ENCODE data around the gene ZNF519.
"Not testable (repeated sequence)": the region's sequence is repeated elsewhere in the genome, so short reads cannot be mapped to it uniquely, and the experiment has no call there.

Gene ZNF519

DNA sequence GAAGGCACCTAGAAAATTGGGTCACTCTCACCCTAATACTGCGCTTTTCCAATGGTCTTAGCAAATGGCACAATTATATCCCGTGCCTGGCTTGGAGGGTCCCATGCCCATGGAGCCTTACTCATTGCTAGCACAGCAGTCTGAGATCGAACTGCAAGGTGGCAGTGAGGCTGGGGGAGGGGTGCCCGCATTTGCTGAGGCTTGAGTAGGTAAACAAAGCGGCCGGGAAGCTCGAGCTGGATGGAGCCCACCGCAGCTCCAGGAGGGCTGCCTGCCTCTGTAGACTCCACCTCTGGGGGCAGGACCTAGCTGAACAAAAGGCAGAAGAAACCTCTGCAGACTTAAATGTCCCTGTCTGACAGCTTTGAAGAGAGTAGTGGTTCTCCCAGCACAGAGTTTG lies 30.7 kb upstream of the ZNF519 start:
- H3K4me2 ChIP-seq (ENCODE audit: low read length); H4K20me1 ChIP-seq (ENCODE audit: control insufficient read depth, insufficient read depth, low read depth, low read length); H3K79me2 ChIP-seq (ENCODE audit: control insufficient read depth, low read length): not testable (repeated sequence)

DNA sequence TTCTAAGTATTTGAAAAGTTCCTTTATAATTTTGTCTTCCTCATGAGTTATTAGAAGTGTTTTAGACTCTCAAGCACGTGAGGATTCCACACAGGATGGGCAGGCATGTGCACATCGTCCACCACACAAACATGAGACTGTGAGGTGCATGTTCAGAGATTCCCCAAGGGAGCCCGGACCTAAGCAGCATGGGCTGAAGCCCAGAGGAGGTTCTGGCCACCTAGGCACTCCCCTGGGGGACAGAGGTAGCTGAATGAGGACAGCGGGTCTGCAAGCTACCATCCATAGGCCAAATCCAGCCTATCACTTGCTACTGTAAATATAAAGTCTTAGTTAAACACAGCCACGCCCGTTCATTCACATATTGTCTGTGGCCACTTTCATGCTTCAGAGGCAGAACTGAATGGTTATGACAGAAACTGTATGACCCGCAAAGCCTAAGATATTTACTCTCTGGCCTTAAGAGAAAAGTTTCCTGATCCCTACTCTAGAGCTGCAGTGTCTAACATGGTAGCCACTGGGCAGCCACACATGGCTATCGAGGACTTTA lies 19.4 kb upstream of the ZNF519 start:
- H3K4me3 ChIP-seq (ENCODE audit: low read length); H3K36me3 ChIP-seq (ENCODE audit: control insufficient read depth, low read length); H3K27ac ChIP-seq (ENCODE audit: low read depth, low read length); H3K79me2 ChIP-seq (ENCODE audit: control insufficient read depth, low read length); H3K27me3 ChIP-seq (ENCODE audit: control insufficient read depth, low read length); H4K20me1 ChIP-seq (ENCODE audit: control insufficient read depth, insufficient read depth, low read depth, low read length); H3F3A ChIP-seq (ENCODE audit: control insufficient read depth, insufficient read depth); H3K9me2 ChIP-seq (replicated peaks; ENCODE audit: control insufficient read depth, low read length); H3K4me2 ChIP-seq (ENCODE audit: low read length); H3K9me3 ChIP-seq (ENCODE audit: control insufficient read depth, insufficient read depth, low read length); H3K4me1 ChIP-seq (ENCODE audit: control insufficient read depth, low read length): not testable (repeated sequence)

More for the DNA sequence above, 30.7 kb upstream of the ZNF519 start:
- H3K36me3 ChIP-seq (ENCODE audit: control insufficient read depth, low read length); H3K27me3 ChIP-seq (ENCODE audit: control insufficient read depth, low read length); H3K9me2 ChIP-seq (replicated peaks; ENCODE audit: control insufficient read depth, low read length); H3K9me3 ChIP-seq (ENCODE audit: control insufficient read depth, insufficient read depth, low read length); H3F3A ChIP-seq (ENCODE audit: control insufficient read depth, insufficient read depth); H3K4me3 ChIP-seq (ENCODE audit: low read length); H3K4me1 ChIP-seq (ENCODE audit: control insufficient read depth, low read length); H3K27ac ChIP-seq (ENCODE audit: low read depth, low read length): not testable (repeated sequence)

- not testable (repeated sequence) for H4K20me1 ChIP-seq (ENCODE audit: control insufficient read depth, insufficient read depth, low read depth, low read length); H3K4me1 ChIP-seq (ENCODE audit: control insufficient read depth, low read length); H3K27ac ChIP-seq (ENCODE audit: low read depth, low read length); H3K36me3 ChIP-seq (ENCODE audit: control insufficient read depth, low read length); H3K4me2 ChIP-seq (ENCODE audit: low read length); H3K27me3 ChIP-seq (ENCODE audit: control insufficient read depth, low read length); H3K4me3 ChIP-seq (ENCODE audit: low read length); H3K9me2 ChIP-seq (replicated peaks; ENCODE audit: control insufficient read depth, low read length); H3F3A ChIP-seq (ENCODE audit: control insufficient read depth, insufficient read depth); H3K9me3 ChIP-seq (ENCODE audit: control insufficient read depth, insufficient read depth, low read length); H3K79me2 ChIP-seq (ENCODE audit: control insufficient read depth, low read length)
Observed at GRCh38 chr18:14150766-14151165, 18.5 kb upstream of the ZNF519 start.

DNA sequence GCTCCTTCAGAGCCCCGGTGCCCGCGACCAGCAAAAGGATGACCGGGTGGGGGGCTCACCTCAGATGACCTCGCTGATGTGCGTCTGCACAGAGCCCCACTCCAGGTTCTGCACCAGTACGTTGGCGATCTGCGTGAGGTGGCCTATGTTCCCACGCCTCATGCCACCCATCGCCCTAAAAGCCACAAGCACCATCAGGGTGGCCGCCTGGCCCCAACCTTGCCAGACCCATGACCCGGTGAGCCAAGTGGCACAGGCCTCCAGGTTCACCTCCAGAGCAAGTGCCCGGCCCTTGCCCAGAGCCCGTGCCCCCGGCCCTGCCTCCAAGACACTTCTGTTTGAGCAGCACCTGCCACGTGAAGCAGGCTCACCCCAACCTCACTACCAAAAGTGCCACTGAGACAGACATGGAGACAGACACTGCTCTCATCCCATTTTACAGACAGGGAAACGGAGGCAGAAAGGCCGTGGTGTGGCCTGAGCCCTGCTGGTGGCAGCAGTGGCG lies 17.7 kb upstream of the ZNF519 start:
- not testable (repeated sequence) for H3K9me2 ChIP-seq (replicated peaks; ENCODE audit: control insufficient read depth, low read length); H4K20me1 ChIP-seq (ENCODE audit: control insufficient read depth, insufficient read depth, low read depth, low read length); H3K4me3 ChIP-seq (ENCODE audit: low read length); H3F3A ChIP-seq (ENCODE audit: control insufficient read depth, insufficient read depth); H3K4me1 ChIP-seq (ENCODE audit: control insufficient read depth, low read length); H3K4me2 ChIP-seq (ENCODE audit: low read length); H3K79me2 ChIP-seq (ENCODE audit: control insufficient read depth, low read length); H3K27ac ChIP-seq (ENCODE audit: low read depth, low read length); H3K27me3 ChIP-seq (ENCODE audit: control insufficient read depth, low read length); H3K9me3 ChIP-seq (ENCODE audit: control insufficient read depth, insufficient read depth, low read length); H3K36me3 ChIP-seq (ENCODE audit: control insufficient read depth, low read length)

DNA sequence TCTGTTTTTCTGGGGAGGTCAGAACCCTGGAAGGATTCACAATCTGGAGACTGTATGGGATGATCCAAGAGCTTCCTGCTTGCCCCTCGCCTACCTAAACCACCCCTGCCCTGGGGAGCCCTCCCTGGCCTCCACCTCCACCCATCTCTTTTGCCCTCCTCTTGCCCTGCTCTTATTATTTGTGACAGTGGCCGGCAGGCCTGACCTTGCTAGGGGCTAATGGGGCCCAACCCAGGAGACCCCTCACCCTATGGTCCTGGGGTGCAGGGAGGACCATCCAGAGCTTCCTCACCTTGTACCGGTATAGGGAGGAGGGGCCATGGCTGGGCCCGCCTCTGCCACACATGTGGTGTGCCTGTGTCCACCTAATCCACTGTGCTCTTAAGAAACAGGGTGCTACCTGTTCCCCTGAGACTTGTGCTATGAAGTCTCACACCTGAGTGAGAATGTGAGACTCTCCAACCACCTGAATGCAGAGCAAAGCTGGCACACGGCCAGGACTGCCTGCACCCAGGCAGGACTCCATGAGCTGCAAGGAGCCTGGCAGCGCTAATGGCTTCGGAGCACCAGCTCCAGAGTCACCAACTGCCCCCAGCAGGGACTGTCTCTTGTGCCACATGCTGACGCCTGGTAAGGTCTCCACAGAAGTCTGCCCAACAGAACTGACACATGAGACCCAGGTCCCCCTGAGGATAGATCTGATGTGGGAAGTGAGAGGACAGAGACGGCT lies 17.1 kb upstream of the ZNF519 start:
- H3K4me2 ChIP-seq (ENCODE audit: low read length); H3K27ac ChIP-seq (ENCODE audit: low read depth, low read length); H3K4me1 ChIP-seq (ENCODE audit: control insufficient read depth, low read length): not testable (repeated sequence)

GRCh38 chr18:14147935-14148865 lies 16.0 kb upstream of the ZNF519 start:
- H3K36me3 ChIP-seq (ENCODE audit: control insufficient read depth, low read length); H3K4me2 ChIP-seq (ENCODE audit: low read length); H3K27me3 ChIP-seq (ENCODE audit: control insufficient read depth, low read length); H4K20me1 ChIP-seq (ENCODE audit: control insufficient read depth, insufficient read depth, low read depth, low read length); H3K4me3 ChIP-seq (ENCODE audit: low read length); H3F3A ChIP-seq (ENCODE audit: control insufficient read depth, insufficient read depth); H3K9me2 ChIP-seq (replicated peaks; ENCODE audit: control insufficient read depth, low read length); H3K79me2 ChIP-seq (ENCODE audit: control insufficient read depth, low read length); H3K27ac ChIP-seq (ENCODE audit: low read depth, low read length); H3K9me3 ChIP-seq (ENCODE audit: control insufficient read depth, insufficient read depth, low read length); H3K4me1 ChIP-seq (ENCODE audit: control insufficient read depth, low read length): not testable (repeated sequence)

More for the DNA sequence above, 17.1 kb upstream of the ZNF519 start:
- not testable (repeated sequence) for H3K9me2 ChIP-seq (replicated peaks; ENCODE audit: control insufficient read depth, low read length); H3K4me3 ChIP-seq (ENCODE audit: low read length); H3F3A ChIP-seq (ENCODE audit: control insufficient read depth, insufficient read depth); H3K27me3 ChIP-seq (ENCODE audit: control insufficient read depth, low read length); H3K36me3 ChIP-seq (ENCODE audit: control insufficient read depth, low read length); H3K79me2 ChIP-seq (ENCODE audit: control insufficient read depth, low read length); H3K9me3 ChIP-seq (ENCODE audit: control insufficient read depth, insufficient read depth, low read length); H4K20me1 ChIP-seq (ENCODE audit: control insufficient read depth, insufficient read depth, low read depth, low read length)

DNA sequence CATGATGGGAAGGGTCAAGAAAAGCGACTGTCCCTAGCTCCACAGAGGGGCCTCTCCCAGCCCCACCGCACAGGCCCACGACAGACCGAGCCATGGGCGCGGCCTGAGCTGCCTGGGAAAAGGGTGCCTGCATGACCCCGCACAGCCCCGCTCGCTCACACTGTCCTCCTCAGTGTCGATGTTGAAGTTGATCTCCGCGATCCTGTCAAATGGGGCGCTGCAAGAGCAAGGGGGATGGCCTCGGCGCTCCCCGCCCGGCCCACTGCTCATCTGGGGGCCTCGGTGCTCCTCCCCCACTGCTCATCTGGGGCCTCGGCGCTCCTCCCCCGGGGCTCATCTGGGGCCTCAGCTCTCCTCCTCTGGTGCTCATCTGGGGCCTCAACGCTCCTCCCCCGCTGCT lies 14.5 kb upstream of the ZNF519 start:
- not testable (repeated sequence) for H3K4me3 ChIP-seq (ENCODE audit: low read length); H3K4me2 ChIP-seq (ENCODE audit: low read length); H3K36me3 ChIP-seq (ENCODE audit: control insufficient read depth, low read length); H3K27me3 ChIP-seq (ENCODE audit: control insufficient read depth, low read length); H4K20me1 ChIP-seq (ENCODE audit: control insufficient read depth, insufficient read depth, low read depth, low read length); H3K4me1 ChIP-seq (ENCODE audit: control insufficient read depth, low read length); H3K79me2 ChIP-seq (ENCODE audit: control insufficient read depth, low read length); H3K9me2 ChIP-seq (replicated peaks; ENCODE audit: control insufficient read depth, low read length); H3F3A ChIP-seq (ENCODE audit: control insufficient read depth, insufficient read depth); H3K27ac ChIP-seq (ENCODE audit: low read depth, low read length); H3K9me3 ChIP-seq (ENCODE audit: control insufficient read depth, insufficient read depth, low read length)

Data from DOHH2 (cell line).